K562 (cell line): ENCODE data around the gene ECSIT. TPM values are rescaled to one million over a fixed set of nuclear protein-coding genes. Genes with fewer than 3 reads are reported as not detected.

Experiments used
- ARHGAP35 ChIP-seq: fragments of 450-650 bp; IDR thresholded peaks from 2 replicates; pipeline ENCODE4 v1.6.1; 2018; ENCODE audit not compliant: partially characterized antibody
- BCLAF1 ChIP-seq, 2 experiments: fragments of 450-650 bp in 1 of 2; IDR thresholded peaks; 2 replicates each; pipeline ENCODE4 v1.6.1; 2011 to 2017; ENCODE audit warnings: low read depth in 2 of 2, antibody characterized with exemption in 1 of 2, borderline replicate concordance in 1 of 2, low read length in 1 of 2, mild to moderate bottlenecking in 1 of 2, mixed read lengths in 1 of 2; ENCODE audit not compliant: control insufficient read depth in 1 of 2
- EHMT2 ChIP-seq: fragments of 450-650 bp; IDR thresholded peaks from 2 replicates; pipeline ENCODE4 v1.6.1; 2018; ENCODE audit warnings: antibody characterized with exemption
- MEIS2 ChIP-seq: fragments of 450-650 bp; IDR thresholded peaks from 2 replicates; pipeline ENCODE4 v1.6.1; 2014; ENCODE audit warnings: mild to moderate bottlenecking; ENCODE audit not compliant: partially characterized antibody
- MGA ChIP-seq: fragments of 450-650 bp; IDR thresholded peaks from 2 replicates; pipeline ENCODE4 v1.6.1; 2016; ENCODE audit warnings: mild to moderate bottlenecking, moderate library complexity
- OTX1 ChIP-seq: fragments of 450-650 bp; formaldehyde crosslinking; IDR thresholded peaks from 2 replicates; pipeline ENCODE4 v1.4.0; 2022; ENCODE audit warnings: mild to moderate bottlenecking
- POLR2H ChIP-seq: IDR thresholded peaks from 2 replicates; pipeline ENCODE4 v1.6.1; 2016; ENCODE audit warnings: missing genetic modification characterization, low read depth, mild to moderate bottlenecking, control low read depth, missing compliant biosample characterization, moderate library complexity
- PRMT5 ChIP-seq: sonication (generic); formaldehyde crosslinking; IDR thresholded peaks from 2 replicates; pipeline ENCODE4 v1.5.0; 2020; ENCODE audit warnings: missing genetic modification reagents
- STAT6 ChIP-seq: sonication (generic); formaldehyde crosslinking; IDR thresholded peaks from 2 replicates; pipeline ENCODE4 v1.8.1; 2023; ENCODE audit warnings: mild to moderate bottlenecking, missing genetic modification reagents
- polyA plus RNA-seq, 8 experiments: library from polyadenylated mRNA; depleted of rRNA in 4 of 8; stranded (reverse) in 5 of 8; unstranded in 3 of 8; fragments of >200 nt; fragmentation: Nextera tagmentation in 2 of 8; fragmentation: Illumina TruSeq in 1 of 8; extraction: Ambion mirVana in 2 of 8; extraction: Trizol in 1 of 8; gene quantifications; 2 replicates each; pipeline versions ENCODE4 v1.2.1 to v1.2.3, GENCODE V29; 2011 to 2014; ENCODE audit warnings: inconsistent platforms in 1 of 8, missing spikeins in 1 of 8
- total RNA-seq, 7 experiments: library from RNA; depleted of rRNA in 6 of 7; stranded (reverse); fragments of >200 nt in 6 of 7; fragmentation: Illumina TruSeq in 2 of 7; extraction: Trizol in 2 of 7; gene quantifications; 2 replicates each; pipeline versions ENCODE4 v1.2.1 to v1.2.3, GENCODE V29; 2011 to 2021; ENCODE audit warnings: low replicate concordance in 1 of 7

ECSIT gene
- total and polyA plus RNA-seq, 9 of the 15 experiments (the other 6 are each of a cell fraction or from before 2014, with no cell fraction given), result 1.1 to 82.5 (median 43.9) TPM

GRCh38 chr19:11560404-11561051 is 31.6 kb upstream of the ECSIT start (continued):
- TF ChIP-seq STAT6 (no peak), PRMT5 (no peak), POLR2H (tag) (no peak; the same call in 1 of the 2 replicates), EHMT2 (peak; percentile 76; the same call in 1 of the 2 replicates), BCLAF1 (IDR thresholded peaks at IDR 0.05; ENCODE audit: borderline replicate concordance in 1 of 2, control insufficient read depth in 1 of 2, low read depth in 2 of 2, low read length in 1 of 2) (0 out of 4 replicates have a peak, but pooled peaks of 1 of the 2 experiments have one; percentile 31), OTX1 (CRISPR knock-in tag) (no peak), MGA (no peak; the same call in 1 of the 2 replicates), ARHGAP35 (no peak), MEIS2 (peak; percentile 98)
